GM15510 (cell line): ENCODE data around the gene C19orf38.

Source experiments
- POLR2A ChIP-seq: IDR thresholded peaks from 3 replicates; pipeline ENCODE4 v1.6.1; 2011; ENCODE audit warnings: borderline replicate concordance; ENCODE audit not compliant: insufficient read length; ENCODE audit errors: extremely low read depth

C19orf38 gene

GRCh38 chr19:10876459-10877240, 28.4 kb downstream of the C19orf38 start:
- TF ChIP-seq POLR2A, result no peak

DNA sequence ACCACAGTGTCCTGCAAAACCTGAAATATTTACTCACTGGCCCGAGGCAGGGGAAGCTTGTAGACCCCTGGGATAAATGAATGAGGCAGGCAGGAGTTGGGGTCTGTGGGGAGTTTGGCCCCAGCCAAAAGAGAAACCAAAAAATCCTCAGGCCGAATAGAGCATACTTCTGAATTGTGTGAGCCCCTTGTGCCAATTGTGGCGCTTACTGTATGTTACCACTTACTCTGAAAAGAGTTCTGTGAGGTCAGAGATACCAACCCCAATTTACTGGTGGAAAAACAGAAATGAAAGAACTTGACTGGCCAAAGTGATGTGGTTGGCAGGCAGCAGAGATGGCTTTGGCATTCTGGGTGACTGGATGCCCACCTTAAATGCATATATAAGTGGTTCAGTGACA, 30.0 kb downstream of the C19orf38 start:
- TF ChIP-seq POLR2A, result no peak

DNA sequence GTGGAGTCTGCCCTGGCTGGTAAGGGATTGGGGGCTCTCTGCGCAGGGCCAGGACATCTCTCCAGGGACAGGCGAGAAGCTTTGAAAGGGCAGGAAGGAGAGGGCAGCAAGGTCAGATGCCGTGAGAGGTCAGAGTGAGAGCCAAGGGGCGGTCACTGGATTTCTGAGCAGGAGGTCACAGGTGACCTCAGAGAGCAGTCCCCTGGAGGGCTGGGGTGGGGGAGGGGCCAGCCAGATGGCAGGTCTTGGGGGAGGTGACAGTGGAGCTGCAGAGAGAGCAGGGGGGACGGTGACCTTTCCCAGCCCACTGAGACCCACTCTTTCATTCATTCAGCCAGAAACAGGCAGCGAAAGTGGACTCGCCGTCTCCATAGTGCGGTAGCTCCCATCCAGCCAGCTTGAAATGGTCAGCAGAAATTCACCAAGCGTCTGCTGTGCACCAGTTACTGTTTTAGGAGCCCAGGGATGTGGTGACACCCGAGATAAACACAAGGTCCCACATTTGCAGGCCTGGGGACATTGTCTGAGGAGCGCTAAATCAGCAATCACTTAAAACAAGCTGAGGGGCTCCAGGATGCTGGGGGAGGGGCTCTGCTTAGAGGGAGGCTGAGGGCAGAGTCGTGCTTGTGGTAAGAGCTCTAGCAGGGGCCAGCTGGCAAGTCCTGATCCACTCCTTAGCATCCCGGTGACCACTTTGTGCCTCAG, 33.3 kb downstream of the C19orf38 start:
- TF ChIP-seq POLR2A, result no peak

DNA sequence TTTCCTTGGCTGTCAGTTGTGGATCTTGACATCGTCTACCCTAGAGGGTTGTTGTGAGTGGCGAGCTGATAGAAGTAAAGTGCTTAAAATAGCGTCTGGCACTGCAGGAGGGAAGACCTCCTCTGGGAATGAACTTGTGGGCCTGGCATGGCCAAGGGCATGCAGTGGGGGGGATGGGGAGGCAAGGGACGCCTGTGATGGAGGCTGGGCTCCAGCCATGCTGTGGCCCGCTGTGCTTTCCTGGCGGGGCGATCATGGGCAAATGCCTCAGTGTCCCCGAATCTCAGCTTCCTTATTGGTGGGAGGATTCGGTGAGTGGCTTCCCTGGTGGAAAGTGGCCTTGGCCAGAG, 33.9 kb downstream of the C19orf38 start:
- no peak for TF ChIP-seq POLR2A

DNA sequence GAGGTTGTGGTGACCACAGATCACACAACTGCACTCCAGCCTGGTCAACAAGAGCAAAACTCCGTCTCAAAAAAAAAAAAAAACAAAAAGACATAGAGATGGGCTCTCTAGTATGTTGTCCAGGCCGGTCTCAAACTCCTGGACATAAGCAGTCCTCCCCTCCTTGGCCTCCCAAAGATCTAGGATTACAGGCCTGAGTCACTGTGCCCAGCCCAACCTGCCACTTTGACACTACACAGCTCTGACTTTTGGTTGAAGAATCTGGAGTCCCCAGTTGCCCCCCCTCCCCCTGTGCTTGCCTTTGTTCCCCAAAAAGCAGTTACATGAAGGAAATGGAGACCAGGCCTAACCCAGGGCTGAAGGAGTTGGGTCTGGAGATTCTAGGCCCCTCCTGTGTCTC, 36.1 kb downstream of the C19orf38 start:
- TF ChIP-seq POLR2A, result no peak

GRCh38 chr19:10885201-10886169, 37.3 kb downstream of the C19orf38 start:
- TF ChIP-seq POLR2A, result no peak

- TF ChIP-seq POLR2A, result no peak
These were observed 39.6 kb downstream of the C19orf38 start for GRCh38 chr19:10887616-10888367.

DNA sequence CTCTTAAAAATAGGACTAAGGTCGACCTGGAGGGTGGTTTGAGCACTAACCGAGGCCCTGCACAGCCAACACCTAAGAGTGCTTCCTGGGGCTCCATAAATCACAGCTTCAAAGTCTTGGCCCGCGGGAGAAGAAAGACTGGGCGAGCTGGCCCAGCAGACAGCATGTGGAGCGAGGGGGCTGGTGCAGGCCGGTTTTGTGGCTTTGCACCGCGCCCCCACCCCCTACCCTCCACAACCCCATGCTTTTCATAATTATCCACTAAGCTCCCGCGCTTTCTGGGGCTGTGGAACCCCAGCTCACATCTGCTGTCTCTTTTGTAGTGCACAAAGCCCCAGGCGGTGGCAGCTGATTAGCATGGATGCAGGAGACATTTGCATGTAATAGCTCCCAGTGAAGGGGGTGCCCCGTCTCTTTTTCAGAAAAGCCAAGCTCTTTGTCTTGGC, 40.2 kb downstream of the C19orf38 start:
- no peak for TF ChIP-seq POLR2A

GRCh38 chr19:10889880-10890279, 41.7 kb downstream of the C19orf38 start:
- no peak for TF ChIP-seq POLR2A

- TF ChIP-seq POLR2A, result no peak
These were observed 43.3 kb downstream of the C19orf38 start for GRCh38 chr19:10891405-10892086.

- TF ChIP-seq POLR2A, result no peak
These were observed 44.0 kb downstream of the C19orf38 start for GRCh38 chr19:10892256-10892655.

- no peak for TF ChIP-seq POLR2A
These were observed 46.6 kb downstream of the C19orf38 start for GRCh38 chr19:10894911-10895213.

DNA sequence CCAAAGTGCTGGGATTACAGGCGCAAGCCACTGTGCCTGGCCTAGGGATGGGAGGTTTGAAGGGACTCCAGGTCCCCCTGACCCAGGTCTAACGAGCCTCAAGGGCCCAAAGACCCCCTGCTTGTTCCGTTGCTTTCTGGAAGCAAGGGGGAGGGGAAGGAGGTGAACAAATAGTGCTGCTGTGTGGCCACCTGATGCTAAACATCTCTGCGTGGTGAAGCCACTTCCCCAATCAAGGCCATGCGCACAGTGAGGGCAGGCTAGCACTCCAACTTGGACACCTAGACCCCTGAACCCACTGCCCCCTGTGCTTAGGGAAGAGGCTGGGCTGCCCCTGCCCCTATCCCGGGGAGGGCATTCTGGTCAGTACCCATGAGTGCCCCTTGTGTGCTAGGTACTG, 47.1 kb downstream of the C19orf38 start:
- no peak for TF ChIP-seq POLR2A

DNA sequence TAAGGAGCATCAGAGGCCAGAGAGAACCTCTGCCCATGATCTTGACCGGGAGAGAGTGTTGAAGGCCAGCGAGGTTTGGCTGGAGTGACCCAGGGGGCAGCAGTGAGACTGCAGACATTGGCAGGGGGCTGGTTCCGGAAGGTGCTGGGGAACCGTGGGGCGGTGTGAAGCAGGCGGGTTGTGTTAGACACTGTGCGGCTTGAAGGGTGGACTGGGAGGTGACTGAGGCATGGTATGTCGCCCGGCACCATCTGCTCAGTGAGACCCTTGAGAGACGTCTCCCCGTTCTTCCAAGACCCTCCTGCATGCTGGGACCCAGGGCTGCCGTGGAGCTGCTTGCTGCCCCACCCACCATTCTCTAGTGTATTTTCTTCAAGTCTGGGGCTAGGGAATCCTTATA, 47.7 kb downstream of the C19orf38 start:
- no peak for TF ChIP-seq POLR2A
